ENCODE data around the gene ENOX1.

The ENOX1 gene

DNA sequence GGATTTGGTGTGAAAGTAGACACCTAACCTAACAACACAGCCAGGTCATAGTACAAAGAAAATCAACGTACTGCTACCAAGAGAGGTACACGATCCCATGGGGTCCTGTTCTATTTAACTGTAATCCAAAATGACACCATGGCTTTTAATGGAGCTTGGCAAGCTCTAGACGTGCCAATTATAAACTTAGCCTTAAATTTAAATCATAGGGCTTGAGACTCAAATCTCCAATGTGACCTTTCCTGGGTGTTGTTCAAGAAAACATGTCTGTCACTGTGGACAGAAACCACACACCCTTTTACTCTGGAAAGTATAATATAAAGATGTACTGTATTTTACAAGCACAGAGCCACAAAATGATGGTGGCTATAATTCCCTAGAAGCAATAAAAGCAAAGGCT, 299.3 kb downstream of the ENOX1 start:
- DNase-seq (ENCODE audit: low read depth) = no peak

DNA sequence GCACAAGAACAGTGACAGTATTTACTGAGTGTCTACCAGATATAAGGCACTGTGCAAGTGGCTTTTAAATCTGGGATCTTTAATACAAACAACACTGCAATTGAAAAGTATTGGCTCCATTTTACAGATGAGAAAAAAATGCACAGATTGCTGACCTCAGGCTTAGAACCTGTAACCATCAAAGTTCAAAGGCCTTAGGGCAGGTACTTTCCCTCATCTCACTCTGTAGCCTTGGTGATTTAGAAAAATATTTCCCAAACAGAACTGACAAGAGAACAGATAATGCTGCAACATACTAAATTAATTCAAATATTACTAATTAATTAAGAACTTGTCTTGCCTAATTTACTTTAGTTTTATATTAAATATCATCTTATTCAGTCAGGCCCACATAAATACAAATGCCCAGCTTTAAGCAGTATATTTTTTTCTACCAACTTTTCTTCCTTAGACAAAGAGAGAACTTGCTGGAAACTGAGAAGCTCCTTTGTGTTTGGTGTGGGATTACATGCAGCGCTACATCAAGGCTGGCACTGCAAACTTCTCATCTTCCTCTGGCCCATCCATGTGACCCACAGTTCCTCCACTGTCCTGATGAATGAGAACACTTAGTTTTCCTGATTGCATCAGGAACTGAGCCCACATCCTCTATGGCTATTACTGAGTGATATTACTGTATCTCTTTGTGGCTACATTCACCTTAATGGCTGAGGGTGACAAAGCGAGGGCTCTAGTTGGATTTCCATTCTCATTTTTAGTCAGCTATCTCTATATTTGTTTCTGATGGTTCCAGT, 302.1 kb downstream of the ENOX1 start:
- DNase-seq (ENCODE audit: low read depth) = no peak

DNA sequence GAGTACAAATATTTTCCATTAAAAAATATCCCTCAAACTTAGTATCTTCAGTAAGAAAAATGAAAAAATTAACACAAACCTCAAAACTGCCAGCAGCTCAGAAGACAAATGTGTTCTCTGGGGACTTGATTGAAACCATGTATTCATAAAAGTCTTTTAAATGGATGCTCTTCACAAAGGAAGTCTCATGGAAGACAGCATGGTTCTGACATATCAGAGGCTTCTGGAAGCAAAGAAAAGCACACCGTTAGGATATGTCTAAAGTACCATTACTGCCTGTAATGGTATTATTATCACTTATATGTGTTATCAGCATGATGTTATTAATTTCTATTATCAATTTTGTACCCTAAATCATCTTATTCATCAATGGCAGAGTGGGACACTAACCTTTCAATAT, 302.8 kb downstream of the ENOX1 start:
- no peak for DNase-seq (ENCODE audit: low read depth)

DNA sequence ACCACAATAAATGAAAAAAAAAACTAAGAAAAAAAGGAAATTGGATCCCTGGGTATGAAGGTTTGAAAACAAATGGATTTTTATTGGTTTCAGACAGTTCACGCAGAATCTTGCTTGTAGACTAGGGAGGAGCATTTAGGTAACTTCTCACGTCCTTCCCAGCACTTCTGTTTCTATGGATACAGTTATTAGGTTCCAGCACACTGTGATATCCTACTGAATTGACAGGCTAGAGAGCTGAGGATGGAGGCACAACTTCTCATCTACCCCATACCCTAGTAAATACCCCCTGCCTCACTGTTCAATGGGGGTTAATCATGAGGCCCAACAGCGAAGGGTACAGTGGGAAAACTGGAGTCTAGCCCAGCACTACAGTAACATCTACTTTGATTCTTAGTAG, 304.1 kb downstream of the ENOX1 start:
- no peak for DNase-seq (ENCODE audit: low read depth)

DNA sequence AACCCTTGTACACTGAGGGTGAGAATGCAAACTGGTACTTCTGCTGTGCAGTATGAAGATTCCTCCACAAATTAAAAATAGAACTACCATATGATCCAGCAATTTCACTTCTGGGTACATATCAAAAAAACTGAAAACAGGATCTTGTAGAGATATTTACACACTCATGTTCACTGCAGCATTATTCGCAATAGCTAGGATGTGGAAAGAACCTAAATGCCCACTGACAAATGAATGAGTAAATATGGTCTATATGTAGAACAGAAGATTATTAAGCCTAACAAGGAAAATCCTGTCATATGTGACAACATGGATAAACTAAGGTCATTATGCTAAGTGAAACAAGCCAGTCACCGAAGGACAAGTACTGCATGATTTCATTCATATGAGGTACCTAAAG, 304.7 kb downstream of the ENOX1 start:
- no peak for DNase-seq (ENCODE audit: low read depth)

DNA sequence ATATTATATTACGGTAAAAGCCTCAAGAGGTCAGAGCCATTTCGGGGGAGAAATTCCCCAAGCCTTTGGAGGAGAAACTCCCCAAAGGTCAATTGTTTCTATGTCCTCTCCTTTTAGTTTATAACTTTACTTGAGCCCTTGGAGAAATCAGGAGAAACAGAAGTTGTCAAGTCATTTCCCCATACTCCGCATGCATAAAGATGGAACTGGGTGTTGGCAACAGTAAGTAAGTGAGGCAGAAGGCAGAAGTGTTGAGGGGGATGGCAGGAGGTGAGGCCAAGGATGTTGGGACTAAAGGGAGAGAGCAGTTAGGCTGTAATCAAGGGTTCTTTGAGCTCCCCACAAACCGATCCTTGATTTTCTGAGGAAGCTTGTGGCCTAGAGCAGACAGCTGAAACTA, 307.9 kb downstream of the ENOX1 start:
- DNase-seq (ENCODE audit: low read depth) = no peak

DNA sequence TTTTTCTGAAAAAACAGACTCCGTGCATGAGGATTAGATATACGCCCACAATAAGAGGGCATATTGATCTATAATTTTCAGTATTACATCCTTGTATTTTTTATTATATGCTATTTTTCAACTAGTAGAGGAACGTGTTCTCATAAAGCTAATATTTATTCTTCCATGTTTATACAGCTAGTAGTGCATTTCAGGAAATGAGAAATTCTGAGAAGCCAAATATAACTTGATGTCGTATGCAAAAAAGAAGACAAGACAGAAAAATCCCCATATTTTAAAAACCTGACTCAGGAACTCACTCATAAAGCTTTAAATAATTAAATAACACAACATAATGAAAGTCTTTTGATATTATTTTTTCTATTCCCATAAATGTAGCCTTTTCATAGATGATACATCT, 308.6 kb downstream of the ENOX1 start:
- no peak for DNase-seq (ENCODE audit: low read depth)

DNA sequence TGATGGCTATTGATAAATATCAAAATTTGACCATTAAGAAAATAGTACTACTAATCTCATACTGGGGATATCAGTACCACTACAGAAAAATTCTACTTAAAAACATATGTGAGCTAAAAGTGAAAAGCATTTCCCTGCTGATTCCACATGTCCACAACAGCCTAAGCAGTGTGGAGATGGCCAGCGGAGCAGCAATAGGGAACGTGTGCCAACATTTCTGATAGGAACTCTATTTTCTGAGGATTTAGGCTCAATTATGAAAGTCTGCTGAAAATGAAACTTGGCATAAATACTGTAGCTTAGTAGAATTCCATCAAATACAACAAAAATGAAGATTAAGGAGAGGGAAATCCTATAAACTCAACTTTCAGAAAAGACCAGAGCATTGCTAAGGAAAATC, 311.6 kb downstream of the ENOX1 start:
- no peak for DNase-seq (ENCODE audit: low read depth)

DNA sequence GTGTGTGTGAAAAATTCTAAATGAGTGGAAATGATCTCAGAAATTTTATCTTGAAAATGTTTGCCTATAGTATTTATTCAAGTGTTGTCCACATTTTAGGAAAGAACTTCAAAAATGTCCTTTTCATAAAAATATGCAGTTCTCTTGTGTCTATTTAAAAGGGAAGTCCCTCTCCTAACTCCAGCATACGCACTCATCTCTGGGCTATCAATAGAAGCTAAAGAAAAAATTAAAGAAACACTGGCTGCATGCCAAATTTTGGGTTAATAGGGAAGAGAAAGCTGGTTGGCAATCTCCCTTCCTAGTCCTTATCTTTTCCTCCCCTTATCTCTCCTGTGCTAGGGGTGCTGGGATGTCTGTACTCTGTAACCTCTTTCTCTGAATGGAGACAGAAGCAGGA, 313.3 kb downstream of the ENOX1 start:
- DNase-seq (ENCODE audit: low read depth) = no peak

DNA sequence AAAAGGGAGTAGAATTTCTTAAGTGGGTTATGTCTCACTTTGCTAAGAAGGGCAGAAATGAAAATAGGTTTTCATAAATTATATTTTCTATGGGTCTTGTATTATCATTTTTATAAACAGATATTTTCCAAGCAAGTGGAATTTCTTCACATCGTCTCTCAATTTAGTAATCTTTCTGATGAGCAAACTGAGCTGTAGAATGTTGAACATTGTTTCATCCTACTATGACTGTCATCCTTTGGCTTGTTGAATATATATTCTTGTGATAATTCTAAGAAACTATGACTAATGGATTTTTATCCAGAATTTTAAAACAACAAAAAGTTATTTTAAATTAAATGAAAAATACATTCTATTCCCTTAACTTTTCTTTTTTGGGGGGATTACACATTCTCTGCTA, 313.8 kb downstream of the ENOX1 start:
- DNase-seq (ENCODE audit: low read depth) = no peak

DNA sequence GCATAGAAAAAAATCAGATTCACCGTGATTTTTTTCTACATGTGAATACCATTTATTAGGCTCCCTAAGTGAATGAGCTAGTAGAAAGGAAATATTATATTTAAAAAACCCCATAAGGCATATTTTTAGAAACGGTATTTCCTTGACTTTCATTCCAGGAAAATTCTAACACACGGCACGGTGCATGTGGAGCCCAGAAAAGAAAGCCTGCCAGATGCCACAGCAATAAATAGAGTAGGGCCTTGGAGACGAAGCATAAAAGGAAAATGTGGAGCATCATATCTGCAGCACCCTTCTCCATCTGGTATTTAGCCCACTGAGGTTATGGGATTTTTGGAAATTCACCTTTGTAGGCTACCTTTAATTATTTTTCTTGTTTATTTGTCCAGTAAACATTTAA, 314.4 kb downstream of the ENOX1 start:
- DNase-seq (ENCODE audit: low read depth) = no peak

DNA sequence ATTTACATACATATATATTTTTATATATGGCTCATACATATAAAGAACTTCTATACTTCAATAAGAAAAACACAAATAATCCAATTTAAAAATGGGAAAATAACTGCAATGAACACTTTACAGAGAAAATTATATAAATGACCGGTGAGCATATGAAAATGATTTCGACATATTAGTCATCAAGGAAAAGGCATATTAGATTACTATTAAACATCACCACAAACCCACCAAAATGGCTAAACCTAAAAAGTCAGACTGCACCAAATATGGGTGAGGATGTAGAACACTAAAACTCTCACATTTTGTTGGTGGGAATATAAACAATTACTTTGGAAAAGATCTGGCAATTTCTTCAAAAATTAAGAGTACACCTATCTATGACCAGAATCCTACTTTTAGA, 316.2 kb downstream of the ENOX1 start:
- DNase-seq (ENCODE audit: low read depth) = no peak

DNA sequence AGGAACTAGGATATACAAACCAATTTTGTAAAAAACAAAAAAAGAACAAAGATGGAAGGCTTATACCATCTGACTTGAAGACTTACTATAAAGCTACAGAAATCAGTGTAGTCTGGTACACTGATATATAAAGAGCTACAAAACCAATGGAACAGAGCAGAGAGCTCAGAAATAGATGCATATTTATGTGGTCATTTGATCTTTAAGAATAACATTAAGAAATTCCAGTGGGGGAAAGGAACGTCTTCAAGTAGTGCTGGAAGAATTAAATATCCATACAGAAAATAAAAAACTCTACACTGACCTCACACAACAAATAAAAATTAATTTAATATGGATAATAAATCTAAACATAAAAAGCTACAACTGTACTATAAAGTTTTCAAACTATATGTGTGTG, 317.0 kb downstream of the ENOX1 start:
- DNase-seq (ENCODE audit: low read depth) = no peak

DNA sequence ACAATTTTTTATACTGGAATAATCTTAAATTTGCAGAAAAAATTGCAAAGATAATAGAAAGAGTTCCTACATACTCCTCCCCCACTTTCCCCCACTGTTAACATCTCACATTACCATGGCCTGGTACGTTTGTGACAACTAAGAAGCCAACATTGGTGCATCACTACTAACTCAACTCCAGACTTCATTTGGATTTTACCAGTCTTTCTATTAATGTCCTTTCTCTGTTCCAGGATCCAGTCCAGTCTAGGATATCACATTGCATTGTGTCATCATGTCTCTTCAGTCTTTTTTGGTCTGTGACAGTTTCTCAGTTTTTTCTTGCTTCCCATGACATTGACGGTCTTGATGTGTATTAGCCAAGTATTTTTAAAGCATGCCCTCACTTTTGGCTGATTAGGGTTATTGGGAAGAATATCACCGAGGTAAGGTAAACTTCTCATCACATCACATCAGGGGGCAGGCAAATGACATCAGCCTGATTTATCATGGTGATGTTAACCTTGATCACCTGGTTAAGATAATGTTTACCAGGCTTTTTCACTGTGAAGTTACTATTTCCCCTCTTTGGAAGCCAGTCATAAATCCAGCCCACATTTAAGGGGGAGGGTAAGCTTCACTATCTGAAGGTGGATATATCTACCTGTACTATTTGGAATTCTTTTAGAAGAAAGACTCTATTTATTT, 322.1 kb downstream of the ENOX1 start:
- DNase-seq (ENCODE audit: low read depth) = no peak

DNA sequence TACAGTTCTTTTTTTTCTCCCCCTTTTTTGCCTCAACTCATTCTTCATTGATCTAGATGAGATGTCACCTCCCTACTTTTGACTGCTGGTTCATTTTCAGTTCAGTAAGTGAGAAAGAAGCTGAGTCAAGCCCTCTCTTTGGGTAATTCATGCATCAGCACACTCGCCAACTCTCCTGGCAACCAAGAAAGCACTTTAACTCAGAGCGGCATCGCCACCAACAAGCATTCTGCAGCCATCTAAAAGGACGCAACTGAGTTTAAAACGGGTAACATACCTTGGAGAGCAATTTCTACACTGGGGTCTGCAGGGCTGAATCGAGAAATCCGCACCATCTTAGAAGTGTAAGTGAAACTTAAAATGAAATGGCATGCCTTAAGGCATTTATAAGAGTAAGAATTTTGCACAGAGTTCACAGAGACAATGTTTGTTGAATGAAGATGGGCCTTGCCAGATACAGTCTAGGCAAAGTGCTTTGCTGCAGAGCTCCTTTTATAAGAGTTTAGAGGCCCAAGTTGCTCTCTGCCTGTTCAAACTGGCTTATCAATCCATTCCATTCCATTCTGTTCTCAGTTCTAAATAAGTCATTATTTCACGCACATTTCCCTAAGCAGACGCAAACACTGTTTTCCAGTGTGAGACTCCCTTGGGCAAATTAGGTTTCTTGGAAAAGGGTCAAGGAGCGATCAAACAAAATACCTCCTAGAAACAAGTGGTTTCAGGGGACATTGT, 338.0 kb downstream of the ENOX1 start:
- DNase-seq (ENCODE audit: low read depth) = no peak

DNA sequence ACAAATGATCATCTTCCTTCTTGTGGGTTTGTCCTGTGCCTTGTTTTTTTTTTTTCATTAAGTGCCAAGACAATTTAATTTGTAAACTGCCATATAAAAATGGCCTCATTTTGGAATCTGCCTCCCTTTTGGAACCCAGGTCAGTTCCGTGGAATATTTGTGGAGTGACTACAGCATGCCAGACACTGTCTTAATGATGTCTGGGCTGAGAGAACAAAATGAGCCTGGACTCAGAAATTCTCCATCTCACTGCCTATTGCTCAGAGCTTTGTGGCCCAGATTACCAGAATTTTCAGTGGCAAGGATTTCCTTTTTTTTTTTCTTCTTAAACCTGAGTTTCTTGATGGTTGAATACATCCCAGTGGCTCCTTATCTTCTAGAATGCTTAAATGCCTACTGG, 340.6 kb downstream of the ENOX1 start:
- peak; percentile 17 for DNase-seq (ENCODE audit: low read depth)

DNA sequence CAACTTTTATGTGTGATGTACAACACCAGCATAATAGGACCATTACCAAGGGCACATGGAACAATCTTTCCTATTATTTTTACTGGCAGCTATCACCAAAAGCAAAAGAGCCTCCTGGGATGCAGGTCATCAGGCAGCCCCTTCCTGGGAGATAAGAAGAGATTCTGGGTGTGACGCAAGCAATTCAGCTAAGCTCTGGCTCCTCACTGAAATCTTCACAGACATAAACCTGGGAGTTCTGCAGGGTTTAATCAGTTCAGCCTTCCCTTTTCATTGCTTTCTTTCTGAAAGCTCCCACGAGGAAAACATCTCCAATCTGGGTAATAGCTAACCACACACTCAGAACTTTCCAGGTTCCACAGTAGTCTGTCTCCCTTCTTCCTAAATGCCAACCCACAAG, 341.1 kb downstream of the ENOX1 start:
- no peak for DNase-seq (ENCODE audit: low read depth)

DNA sequence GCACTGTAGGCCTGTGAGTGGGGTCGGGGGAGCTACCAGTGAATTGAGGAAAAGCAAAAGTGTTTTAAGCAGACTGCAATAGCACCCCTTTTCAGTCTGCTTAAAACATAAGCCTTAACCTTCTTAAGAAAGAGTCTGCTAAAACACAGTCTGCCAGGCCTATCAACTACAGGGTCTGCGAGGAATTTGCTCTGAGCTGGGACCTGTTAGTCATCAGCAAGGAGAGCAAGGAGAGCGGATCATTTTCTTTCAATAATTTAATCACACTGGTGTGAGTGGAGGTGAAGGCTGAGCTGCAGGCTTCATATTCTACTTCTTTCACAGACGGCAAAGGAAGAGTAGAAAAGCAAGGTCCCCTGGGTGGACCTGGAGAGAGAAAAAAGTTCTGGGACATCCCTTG, 342.7 kb downstream of the ENOX1 start:
- no peak for DNase-seq (ENCODE audit: low read depth)

DNA sequence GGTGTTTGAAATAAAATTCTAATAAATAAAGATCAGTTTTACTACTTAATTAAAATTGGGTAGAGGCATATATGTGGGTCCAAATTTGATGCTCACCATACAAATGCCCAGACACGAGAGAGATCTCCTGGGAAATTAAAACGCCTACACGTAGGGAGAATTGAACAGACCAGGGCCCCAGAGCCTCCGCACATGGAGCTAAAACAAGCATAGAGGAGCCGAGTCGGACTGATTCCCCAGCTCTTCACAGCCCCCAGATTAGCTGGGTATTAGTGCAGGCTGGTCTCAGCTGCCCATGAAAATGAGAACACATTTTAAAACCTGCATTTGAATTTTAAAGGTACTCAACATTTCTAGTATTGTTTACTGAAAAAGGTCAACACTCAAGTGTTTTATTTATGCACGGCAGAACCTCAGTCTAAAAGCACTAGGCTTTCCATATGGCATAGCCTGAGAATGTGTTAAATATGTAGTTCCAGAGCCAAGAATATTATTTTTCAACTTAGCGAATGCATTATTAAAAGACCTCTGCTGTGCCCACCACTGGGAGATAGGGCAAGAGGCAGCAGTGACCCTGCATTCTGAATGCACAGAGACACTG, 344.8 kb downstream of the ENOX1 start:
- no peak for DNase-seq (ENCODE audit: low read depth)

DNA sequence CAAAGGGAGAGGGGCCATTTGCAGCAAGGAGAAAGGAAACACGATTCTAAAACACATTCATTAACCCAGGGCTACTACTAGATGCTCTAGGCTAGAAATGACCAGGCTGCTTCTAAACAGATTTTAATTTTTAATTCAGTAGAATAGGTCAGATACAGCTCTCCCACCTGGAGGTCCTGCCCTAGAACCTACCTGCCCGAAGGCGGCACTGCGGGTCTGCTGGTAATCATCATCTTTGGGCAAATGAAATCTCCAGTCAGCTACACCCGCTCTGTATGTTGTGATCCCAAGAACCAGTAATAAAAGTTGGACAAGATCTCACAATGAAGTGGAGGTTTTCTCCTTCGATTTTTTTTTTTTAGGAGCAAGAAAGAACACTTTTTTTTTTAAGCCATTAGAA, 345.3 kb downstream of the ENOX1 start:
- no peak for DNase-seq (ENCODE audit: low read depth)

DNA sequence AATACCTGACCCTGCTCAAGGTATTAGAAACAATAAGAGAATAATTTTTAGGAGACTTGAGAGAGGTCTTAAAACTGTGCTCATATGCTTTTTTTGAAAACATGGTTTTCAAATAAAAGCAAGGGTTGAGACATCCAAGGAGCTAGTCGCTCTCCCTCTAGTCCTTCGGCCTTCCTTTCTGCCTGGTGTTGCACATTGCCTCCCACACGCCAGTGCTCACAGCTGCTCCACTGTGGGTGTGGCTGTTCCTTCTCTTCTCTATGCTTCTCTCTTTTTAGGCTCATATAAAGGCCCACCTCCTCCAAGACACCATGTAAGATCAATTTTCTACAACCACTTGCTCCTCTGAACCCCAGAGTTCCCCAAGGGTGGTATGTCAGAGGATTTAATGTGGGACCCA, 352.6 kb downstream of the ENOX1 start:
- no peak for DNase-seq (ENCODE audit: low read depth)

DNA sequence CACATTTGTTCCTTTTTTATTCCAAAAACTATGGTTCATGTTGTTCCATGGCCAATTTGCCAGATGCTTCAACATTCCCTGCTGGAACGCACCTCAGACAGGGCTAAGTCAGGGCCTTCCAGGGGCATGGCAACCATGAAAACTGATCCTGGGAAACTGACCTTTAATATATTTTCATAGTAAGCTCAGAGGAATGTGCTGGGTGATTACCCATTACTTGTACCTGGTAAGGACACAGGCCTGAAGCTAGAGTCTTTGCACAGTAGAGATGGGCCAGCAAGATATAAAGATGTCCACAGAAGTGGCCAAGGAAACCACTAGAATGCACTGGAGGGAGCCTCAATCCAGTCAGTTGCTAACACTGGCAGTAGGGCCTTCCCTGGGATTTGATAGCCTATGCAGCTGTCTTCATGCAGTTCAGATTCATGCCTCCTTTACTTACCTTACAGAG, 353.1 kb downstream of the ENOX1 start:
- DNase-seq (ENCODE audit: low read depth) = peak; percentile 32

DNA sequence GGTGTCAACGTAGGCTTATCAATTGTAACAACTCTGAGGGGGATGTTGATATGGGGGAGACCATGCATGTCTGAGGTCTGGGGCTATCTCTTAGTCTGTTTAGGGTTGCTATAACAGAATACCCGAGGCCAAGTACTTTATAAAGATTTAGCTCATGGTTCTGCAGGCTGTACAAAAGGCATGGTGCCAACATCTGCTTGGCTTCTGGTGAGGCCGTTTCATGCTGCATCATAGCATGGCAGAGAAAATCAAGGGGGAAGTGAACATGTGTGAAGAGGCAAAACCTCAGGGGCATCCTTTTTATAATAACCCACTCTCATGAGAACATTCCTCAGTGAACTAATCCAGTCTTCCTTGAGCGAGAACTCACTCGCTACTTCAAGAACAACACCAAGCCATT, 353.8 kb downstream of the ENOX1 start:
- DNase-seq (ENCODE audit: low read depth) = no peak
